Skeletal muscle cell (primary cell): Measurements from ENCODE around the gene DNAJC5G.
A peak's percentile ranks its signal among the peaks of the same experiment; 100 is the strongest.
"Not testable (repeated sequence)": the region's sequence is repeated elsewhere in the genome, so short reads cannot be mapped to it uniquely, and the experiment has no call there.

Experiments
- DNase-seq: peaks from one replicate; pipeline ENCODE4 v3.0.0-alpha.2; 2010; ENCODE audit warnings: low read depth
- H3K4me3 ChIP-seq: 2 replicates; pipeline ENCODE4 v1.5.1; 2011; ENCODE audit warnings: low read depth, mild to moderate bottlenecking, control low read depth, low read length, moderate library complexity

DNAJC5G gene

GRCh38 chr2:27250652-27251379, 24.4 kb upstream of the DNAJC5G start:
- H3K4me3 ChIP-seq: no peak overlapping the region
- no peak for DNase-seq

DNA sequence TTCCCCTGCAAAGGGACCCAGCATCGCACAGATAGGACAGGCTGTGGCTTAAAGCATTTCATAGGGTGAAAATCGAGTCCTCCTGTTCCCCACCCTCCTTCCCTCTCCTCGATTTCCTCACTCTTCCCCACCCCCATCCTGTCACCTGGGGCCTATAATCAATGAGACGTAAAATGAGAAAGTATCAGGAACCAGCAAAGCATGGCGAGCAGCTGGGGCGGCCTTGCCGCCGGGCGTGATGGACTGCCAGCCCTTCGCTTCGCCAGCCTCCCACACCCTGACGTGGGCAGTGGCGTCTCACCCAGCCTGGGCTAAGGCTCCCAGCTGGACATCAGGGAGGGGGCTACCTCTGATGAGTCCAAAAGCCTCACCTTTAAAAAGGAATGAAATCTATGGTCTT, 23.5 kb upstream of the DNAJC5G start:
- no peak overlapping the region for H3K4me3 ChIP-seq
- DNase-seq: no peak

- DNase-seq: no peak
- no peak overlapping the region for H3K4me3 ChIP-seq
These were observed 20.0 kb upstream of the DNAJC5G start for GRCh38 chr2:27255187-27255586.

GRCh38 chr2:27255660-27256059, 19.6 kb upstream of the DNAJC5G start:
- no peak for DNase-seq
- H3K4me3 ChIP-seq: no peak overlapping the region

DNA sequence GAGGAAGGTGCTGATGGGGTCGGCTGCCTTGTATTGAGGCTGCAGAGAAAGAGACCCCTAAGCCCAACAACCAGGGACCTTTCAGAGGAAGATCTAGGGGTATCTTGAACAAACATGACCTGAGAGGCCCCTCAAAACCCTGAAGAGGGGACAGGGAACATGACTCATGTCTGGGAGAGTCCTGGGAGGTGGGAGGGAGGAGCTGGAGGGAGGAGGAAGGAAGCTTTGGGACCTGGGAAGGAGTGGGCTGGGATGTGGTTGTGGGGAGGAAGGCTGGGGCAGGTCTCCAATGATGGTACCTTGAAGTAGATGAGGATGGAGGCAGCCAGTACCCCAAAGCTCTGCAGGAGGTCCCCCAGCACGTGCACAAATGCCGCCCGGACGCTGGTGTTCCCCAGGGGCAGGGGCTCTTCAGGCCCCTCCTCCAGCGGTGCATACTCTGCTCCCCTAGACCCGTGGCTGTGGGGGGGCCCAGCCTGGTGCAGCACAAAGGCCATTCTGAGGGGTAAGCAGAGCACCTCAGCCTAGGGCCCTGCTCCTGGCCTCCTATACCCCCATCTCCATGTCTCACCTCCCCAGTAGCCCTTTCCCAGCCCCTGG, 18.3 kb upstream of the DNAJC5G start:
- no peak for DNase-seq
- H3K4me3 ChIP-seq: no peak overlapping the region

DNA sequence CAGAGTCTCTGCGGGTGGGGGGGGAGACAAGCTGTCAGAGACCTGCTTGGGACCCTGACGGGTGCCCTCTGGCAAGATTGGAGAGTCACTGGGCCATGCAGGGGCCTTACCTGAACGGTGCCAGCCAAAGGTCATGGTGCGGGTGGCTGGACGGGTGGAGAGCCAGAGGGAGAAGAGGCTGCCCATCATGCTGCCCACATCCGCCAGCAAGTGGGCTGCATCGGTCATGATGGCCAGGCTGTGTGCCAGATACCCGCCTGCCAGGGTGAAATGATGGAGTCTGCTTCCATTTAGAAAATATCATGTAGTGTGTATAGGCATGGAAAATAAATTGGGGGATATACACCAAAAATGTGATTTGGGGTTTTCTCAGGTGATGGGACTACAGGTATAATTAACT, 17.2 kb upstream of the DNAJC5G start:
- DNase-seq: no peak
- H3K4me3 ChIP-seq: no peak overlapping the region

DNA sequence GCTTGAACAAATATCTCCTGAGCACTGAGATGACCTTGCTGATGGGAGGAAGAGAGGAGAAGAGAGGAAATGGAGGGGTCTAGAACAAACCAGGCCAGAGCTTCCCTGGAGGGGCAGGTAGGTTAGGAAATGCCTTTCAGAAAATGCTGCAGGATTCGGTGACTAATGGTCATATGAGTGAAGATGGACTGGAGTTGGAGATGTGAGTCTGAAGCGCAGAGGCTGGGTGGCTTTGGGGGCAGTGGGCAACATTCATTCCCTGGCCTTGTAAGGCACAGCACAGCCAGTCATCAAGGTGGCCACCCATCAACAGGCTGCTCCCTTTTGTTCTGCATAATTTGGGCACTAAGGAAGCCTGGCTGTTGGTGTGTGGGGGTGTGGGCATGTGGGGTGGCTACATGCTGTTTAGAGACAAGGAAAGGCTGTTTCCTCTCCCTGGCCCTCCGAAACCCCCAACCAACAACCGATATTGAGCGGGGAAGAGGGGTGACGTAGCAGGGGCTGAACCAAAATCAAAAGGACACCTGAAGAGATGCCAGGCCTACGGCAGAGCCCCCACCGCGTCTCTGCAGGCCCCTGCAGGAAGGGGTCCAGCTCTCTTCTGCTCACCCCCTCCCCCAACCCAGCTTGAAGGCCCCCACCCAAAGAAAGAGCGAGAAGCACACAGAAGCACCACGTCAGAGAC, 13.8 kb upstream of the DNAJC5G start:
- no peak for DNase-seq
- H3K4me3 ChIP-seq: no peak overlapping the region

- no peak overlapping the region for H3K4me3 ChIP-seq
- no peak for DNase-seq
These were observed 13.3 kb upstream of the DNAJC5G start for GRCh38 chr2:27261926-27262298.

- DNase-seq: no peak
- H3K4me3 ChIP-seq: peak within 1 kb of the TSS; percentile 35
These were observed 12.6 kb upstream of the DNAJC5G start, which contains the start of gene SLC30A3 for GRCh38 chr2:27262379-27263286. Gene SLC30A3, minus strand, starts transcription at chr2:27263047. Its CDS starts 141 bp downstream, at chr2:27262906.

DNA sequence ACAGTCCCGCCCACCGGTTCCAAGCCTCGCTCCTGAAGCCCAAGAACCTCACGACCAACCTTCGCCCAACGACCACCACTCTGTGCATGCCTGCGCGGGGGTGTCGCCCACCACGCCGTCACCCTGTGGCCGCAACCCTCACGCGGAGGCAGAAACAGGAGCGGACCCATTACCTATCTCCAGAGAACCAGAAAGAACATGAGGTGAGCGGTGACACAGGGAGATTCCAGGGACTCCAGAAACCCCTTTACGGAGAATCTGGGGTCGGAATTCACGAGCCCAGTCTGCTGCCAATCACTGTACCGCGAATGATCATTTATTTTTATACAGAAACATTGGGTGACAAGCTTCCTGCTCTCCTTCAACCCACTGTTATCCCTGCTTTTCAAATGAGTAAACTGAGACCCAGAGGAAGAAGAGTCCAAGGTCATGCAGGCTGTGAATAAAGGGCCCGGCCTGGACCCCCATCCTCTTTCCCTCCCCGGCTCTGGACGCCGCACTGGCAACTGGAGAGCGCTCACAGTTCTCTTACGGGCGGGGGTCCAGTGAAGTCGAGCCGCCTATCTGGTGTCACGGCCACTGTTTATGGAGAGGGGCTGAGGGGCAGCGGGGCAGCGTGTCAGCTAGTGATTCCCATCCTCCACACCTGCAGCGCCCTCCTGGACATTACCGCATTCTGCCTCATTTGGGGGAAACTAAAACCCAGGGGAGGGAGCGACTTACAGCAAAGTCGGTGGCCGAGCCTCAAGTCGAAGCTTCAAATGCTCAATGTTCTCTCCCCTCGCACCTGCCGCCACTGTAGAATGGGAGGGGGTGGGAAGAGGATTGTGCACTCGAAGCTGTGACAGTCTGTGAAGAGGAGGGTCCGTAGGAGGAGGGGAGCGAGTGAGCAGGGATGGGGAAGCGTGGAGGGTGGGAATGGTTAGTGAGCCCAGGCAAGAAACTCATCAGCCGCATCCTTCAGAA, 11.7 kb upstream of the DNAJC5G start:
- no peak for DNase-seq
- H3K4me3 ChIP-seq: peak overlapping the region; percentile 35

- DNase-seq: no peak
- peak overlapping the region; percentile 29 for H3K4me3 ChIP-seq
These were observed 10.9 kb upstream of the DNAJC5G start for GRCh38 chr2:27264253-27264752.

- peak overlapping the region; percentile 29 for H3K4me3 ChIP-seq
- no peak for DNase-seq
These were observed 10.3 kb upstream of the DNAJC5G start for GRCh38 chr2:27264753-27265535.

DNA sequence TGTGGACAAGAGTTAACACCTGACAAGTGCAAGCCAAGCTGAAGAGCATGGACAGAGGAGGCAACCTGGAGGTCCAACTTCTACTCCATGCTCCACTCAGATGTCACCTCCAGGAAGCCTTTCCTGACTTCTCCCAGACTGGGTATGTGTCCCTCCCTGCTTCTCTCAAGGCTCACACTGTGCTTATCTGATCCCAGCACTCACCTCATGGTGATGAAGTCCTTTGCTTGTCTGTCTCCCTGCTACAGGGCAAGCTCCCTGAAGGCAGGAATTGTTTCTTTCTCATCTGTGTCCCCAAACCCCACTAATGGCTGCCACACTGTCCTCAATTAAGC, 9.7 kb upstream of the DNAJC5G start:
- no peak for DNase-seq
- no peak overlapping the region for H3K4me3 ChIP-seq

- not testable (repeated sequence) for DNase-seq, H3K4me3 ChIP-seq
These were observed 6.9 kb upstream of the DNAJC5G start for GRCh38 chr2:27268296-27268695.

DNA sequence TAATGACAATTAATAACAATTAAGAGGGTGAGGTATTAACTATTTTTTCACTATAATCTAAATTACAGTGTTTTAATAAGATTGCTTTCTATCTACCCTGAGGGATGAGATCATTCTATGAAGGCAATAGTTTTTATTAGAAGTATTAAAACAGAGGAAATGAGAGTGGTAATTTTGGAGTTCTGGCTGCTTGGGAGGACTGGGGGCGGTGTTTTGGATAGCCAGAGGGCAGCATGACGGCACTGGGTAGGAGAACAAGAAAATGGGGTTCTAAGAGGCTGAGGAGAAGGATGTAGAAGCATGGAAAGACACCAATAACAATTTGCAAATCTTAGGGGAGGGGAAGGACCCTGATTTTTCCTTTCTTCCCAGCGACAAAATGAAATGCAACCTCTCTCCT, 5.1 kb upstream of the DNAJC5G start:
- no peak for DNase-seq
- H3K4me3 ChIP-seq: no peak overlapping the region

DNA sequence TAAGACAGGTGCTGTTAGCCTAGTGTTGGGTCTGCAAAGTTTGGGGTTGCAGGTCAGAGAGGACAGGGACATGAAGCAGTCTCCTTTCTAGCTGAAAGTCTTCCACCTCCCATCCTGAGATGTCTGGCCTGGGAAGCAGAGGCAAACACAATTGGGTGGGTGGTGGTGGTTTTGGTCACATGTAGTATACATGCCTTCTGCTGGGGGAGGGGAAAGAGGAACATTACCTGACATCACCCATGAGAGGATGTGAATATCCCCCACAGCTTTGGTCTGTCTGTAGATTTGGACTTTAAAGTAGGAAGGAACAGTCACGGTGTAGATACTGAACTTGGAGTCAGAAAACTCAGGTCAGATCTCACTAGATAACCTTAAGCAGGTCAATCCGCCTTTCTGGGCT, 4.6 kb upstream of the DNAJC5G start:
- no peak for DNase-seq
- H3K4me3 ChIP-seq: no peak overlapping the region

DNA sequence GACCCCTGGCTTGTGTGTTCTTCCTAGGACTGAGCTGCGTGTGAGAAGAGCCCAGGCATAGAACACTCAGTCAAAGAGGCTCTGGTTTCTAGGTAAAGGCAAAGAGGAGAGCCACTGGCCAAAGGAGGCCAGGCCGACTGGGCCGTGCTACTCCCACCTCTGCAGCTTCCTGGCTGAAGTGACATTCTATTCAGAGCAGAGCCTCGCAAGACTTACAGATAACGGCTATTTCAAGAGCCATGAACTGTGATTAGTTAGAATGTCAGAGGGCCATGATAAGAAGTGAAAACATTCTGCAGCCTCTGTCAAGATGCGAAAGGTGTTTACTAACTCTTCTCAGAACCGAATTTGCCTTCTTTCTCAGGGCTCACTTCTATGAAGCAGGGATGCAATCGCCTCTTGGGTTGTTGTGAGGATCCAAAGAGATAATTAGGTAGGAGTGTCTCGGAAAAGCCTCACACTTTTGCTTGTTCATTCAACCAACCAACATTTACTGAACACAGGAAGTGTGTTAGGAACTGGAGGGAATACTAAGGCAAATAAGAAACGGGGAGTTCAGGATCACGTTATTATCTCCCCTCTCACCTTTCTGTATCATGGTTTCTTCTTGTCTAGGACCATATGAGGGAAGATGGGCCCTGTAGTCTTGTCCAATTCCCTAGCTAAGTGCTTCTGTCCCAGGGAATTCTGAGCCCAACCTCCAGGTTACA, 3.4 kb upstream of the DNAJC5G start:
- no peak overlapping the region for H3K4me3 ChIP-seq
- no peak for DNase-seq
